ENCODE results near the gene GRIK5. TPM values are rescaled to one million over a fixed set of nuclear protein-coding genes. Genes with fewer than 3 reads are reported as not detected.

GRIK5 gene
- total RNA-seq, 2 experiments from 2014 or later, result 0.59 TPM

Other genes with a start within 250 kb of the GRIK5 start
- gene LYPD4, start 225.5 kb downstream of the GRIK5 start, total RNA-seq, result not detected
- gene DMRTC2, start 225.2 kb downstream of the GRIK5 start, total RNA-seq, result not detected
- 1,000 to 10,000 TPM; 2,995 to 3,062 TPM for gene RPS19, start 210.0 kb downstream of the GRIK5 start, total RNA-seq
- 1 to 10 TPM; 4.7 to 6.4 TPM for gene CD79A, start 192.9 kb downstream of the GRIK5 start, total RNA-seq
- 100 to 1,000 TPM; 294 to 297 TPM for gene ARHGEF1, start 187.0 kb downstream of the GRIK5 start, total RNA-seq
- 1 to 10 TPM; 1.1 to 1.3 TPM for gene ERFL, start 141.8 kb downstream of the GRIK5 start, total RNA-seq
- 10 to 100 TPM; 68.1 to 73.5 TPM for gene RABAC1, start 110.9 kb downstream of the GRIK5 start, total RNA-seq
- gene ATP1A3, start 76.0 kb downstream of the GRIK5 start, total RNA-seq, result 1 to 10 TPM; 2.9 to 3.0 TPM
- gene ZNF574, start 6.0 kb upstream of the GRIK5 start, total RNA-seq, result 10 to 100 TPM; 16.8 to 17.2 TPM
- 10 to 100 TPM; 55.3 to 57.1 TPM for gene POU2F2, start 62.2 kb upstream of the GRIK5 start, total RNA-seq
- gene DEDD2, start 147.5 kb upstream of the GRIK5 start, total RNA-seq, result 10 to 100 TPM; 27.4 to 28.6 TPM
- 10 to 100 TPM; 17.9 to 18.0 TPM for gene ZNF526, start 150.1 kb upstream of the GRIK5 start, total RNA-seq
- gene GSK3A, start 172.4 kb upstream of the GRIK5 start, total RNA-seq, result 10 to 100 TPM; 50.3 to 50.8 TPM
- gene ERF, start 184.9 kb upstream of the GRIK5 start, total RNA-seq, result 10 to 100 TPM; 70.0 to 70.8 TPM
- gene CIC, start 199.0 kb upstream of the GRIK5 start, total RNA-seq, result 10 to 100 TPM; 49.5 to 51.7 TPM
- gene PRR19, start 231.9 kb upstream of the GRIK5 start, total RNA-seq, result 1 to 10 TPM; 1.1 to 1.2 TPM
- 10 to 100 TPM; 43.1 to 48.5 TPM for gene PAFAH1B3, start 232.4 kb upstream of the GRIK5 start, total RNA-seq
- 1 to 10 TPM in 1 of 2 experiments, under 1 TPM in 1; 0.34 to 1.0 TPM for gene TMEM145, start 243.1 kb upstream of the GRIK5 start, total RNA-seq